Measurements from ENCODE around the gene KIF27. TPM values are rescaled to one million over a fixed set of nuclear protein-coding genes. Genes with fewer than 3 reads are reported as not detected.
"Not testable (repeated sequence)": the region's sequence is repeated elsewhere in the genome, so short reads cannot be mapped to it uniquely, and the experiment has no call there.

Gene KIF27
- total RNA-seq, 2 experiments from 2014 or later = 1.9 to 2.0 TPM

- no peak overlapping the region for H3K4me3 Mint-ChIP-seq
- no peaks in the 10 kb centered on the region for H3K4me1 Mint-ChIP-seq
- H3K36me3 Mint-ChIP-seq = peaks cover 18% of the 10 kb centered on the region
- DNase-seq = no peak
- H3K27ac Mint-ChIP-seq = no peak overlapping the region
- H3K9me3 Mint-ChIP-seq = no peaks in the 10 kb centered on the region
- H3K27me3 Mint-ChIP-seq = no peaks in the 10 kb centered on the region
Measured at GRCh38 chr9:83940590-83941303, 19.5 kb upstream of the KIF27 start.

GRCh38 chr9:83937861-83938455 is 16.7 kb upstream of the KIF27 start:
- H3K4me1 Mint-ChIP-seq = no peaks in the 10 kb centered on the region
- no peak overlapping the region for H3K27ac Mint-ChIP-seq
- DNase-seq = no peak
- peaks cover 14% of the 10 kb centered on the region for H3K36me3 Mint-ChIP-seq
- no peak overlapping the region for H3K4me3 Mint-ChIP-seq
- H3K9me3 Mint-ChIP-seq = no peaks in the 10 kb centered on the region
- no peaks in the 10 kb centered on the region for H3K27me3 Mint-ChIP-seq

GRCh38 chr9:83936523-83936922 is 15.3 kb upstream of the KIF27 start:
- H3K9me3 Mint-ChIP-seq = no peaks in the 10 kb centered on the region
- no peak overlapping the region for H3K4me3 Mint-ChIP-seq
- no peak for DNase-seq
- H3K36me3 Mint-ChIP-seq = peaks cover 6% of the 10 kb centered on the region
- H3K4me1 Mint-ChIP-seq = no peaks in the 10 kb centered on the region
- no peak overlapping the region for H3K27ac Mint-ChIP-seq
- H3K27me3 Mint-ChIP-seq = no peaks in the 10 kb centered on the region

- Mint-ChIP-seq H3K27ac (no peak overlapping the region), H3K9me3 (no peaks in the 10 kb centered on the region), H3K4me3 (no peak overlapping the region), H3K36me3 (peaks cover 2% of the 10 kb centered on the region), H3K27me3 (no peaks in the 10 kb centered on the region), H3K4me1 (no peaks in the 10 kb centered on the region)
- DNase-seq = no peak
Measured at GRCh38 chr9:83935276-83935935, 14.2 kb upstream of the KIF27 start.

- no peaks in the 10 kb centered on the region for H3K27me3 Mint-ChIP-seq
- H3K4me1 Mint-ChIP-seq = no peaks in the 10 kb centered on the region
- no peak overlapping the region for H3K27ac Mint-ChIP-seq
- DNase-seq = no peak
- no peaks in the 10 kb centered on the region for H3K9me3 Mint-ChIP-seq
- H3K36me3 Mint-ChIP-seq = peaks cover 2% of the 10 kb centered on the region
- H3K4me3 Mint-ChIP-seq = no peak overlapping the region
Measured at GRCh38 chr9:83934569-83935275, 13.5 kb upstream of the KIF27 start.

- Mint-ChIP-seq H3K27ac (no peak overlapping the region), H3K4me3 (no peak overlapping the region)
- DNase-seq = no peak
Measured at GRCh38 chr9:83933790-83934189, 12.6 kb upstream of the KIF27 start.

GRCh38 chr9:83932851-83933250 is 11.6 kb upstream of the KIF27 start:
- Mint-ChIP-seq H3K4me3 (no peak overlapping the region), H3K4me1 (no peaks in the 10 kb centered on the region), H3K27ac (no peak overlapping the region), H3K36me3 (no peaks in the 10 kb centered on the region), H3K9me3 (no peaks in the 10 kb centered on the region), H3K27me3 (no peaks in the 10 kb centered on the region)
- no peak for DNase-seq

More at GRCh38 chr9:83933790-83934189, 12.6 kb upstream of the KIF27 start:
- no peaks in the 10 kb centered on the region for H3K36me3 Mint-ChIP-seq
- no peaks in the 10 kb centered on the region for H3K27me3 Mint-ChIP-seq
- no peaks in the 10 kb centered on the region for H3K4me1 Mint-ChIP-seq
- H3K9me3 Mint-ChIP-seq = no peaks in the 10 kb centered on the region

- H3K9me3 Mint-ChIP-seq = no peaks in the 10 kb centered on the region
- DNase-seq = no peak
- H3K36me3 Mint-ChIP-seq = no peaks in the 10 kb centered on the region
- no peak overlapping the region for H3K27ac Mint-ChIP-seq
- no peaks in the 10 kb centered on the region for H3K27me3 Mint-ChIP-seq
- no peak overlapping the region for H3K4me3 Mint-ChIP-seq
- no peaks in the 10 kb centered on the region for H3K4me1 Mint-ChIP-seq
Measured at GRCh38 chr9:83932011-83932410, 10.8 kb upstream of the KIF27 start.

- DNase-seq = no peak
- Mint-ChIP-seq H3K36me3 (no peaks in the 10 kb centered on the region), H3K27ac (no peak overlapping the region), H3K9me3 (no peaks in the 10 kb centered on the region), H3K4me1 (no peaks in the 10 kb centered on the region), H3K27me3 (no peaks in the 10 kb centered on the region), H3K4me3 (no peak overlapping the region)
Measured at GRCh38 chr9:83930881-83931280, 9.6 kb upstream of the KIF27 start.

- Mint-ChIP-seq H3K4me1 (no peaks in the 10 kb centered on the region), H3K27ac (no peak overlapping the region)
Measured at GRCh38 chr9:83927591-83927990, 6.4 kb upstream of the KIF27 start.

GRCh38 chr9:83920469-83920926 is 734 bp downstream of the KIF27 start:
- peak overlapping the region; percentile 80 for H3K4me3 Mint-ChIP-seq
- no peaks in the 10 kb centered on the region for H3K9me3 Mint-ChIP-seq
- peak overlapping the region; percentile 89 for H3K27ac Mint-ChIP-seq
- H3K27me3 Mint-ChIP-seq = no peaks in the 10 kb centered on the region
- peaks cover 15% of the 10 kb centered on the region for H3K4me1 Mint-ChIP-seq
- DNase-seq = no peak
- H3K36me3 Mint-ChIP-seq = no peaks in the 10 kb centered on the region

More at GRCh38 chr9:83927591-83927990, 6.4 kb upstream of the KIF27 start:
- Mint-ChIP-seq H3K27me3 (no peaks in the 10 kb centered on the region), H3K9me3 (no peaks in the 10 kb centered on the region), H3K36me3 (no peaks in the 10 kb centered on the region), H3K4me3 (no peak overlapping the region)
- DNase-seq = no peak

- Mint-ChIP-seq H3K9me3 (no peaks in the 10 kb centered on the region), H3K36me3 (no peaks in the 10 kb centered on the region), H3K4me1 (peaks cover 15% of the 10 kb centered on the region), H3K27me3 (no peaks in the 10 kb centered on the region), H3K4me3 (no peak overlapping the region), H3K27ac (no peak overlapping the region)
- DNase-seq = no peak
Measured at GRCh38 chr9:83919111-83919510, 2.1 kb downstream of the KIF27 start.

- H3K27me3 Mint-ChIP-seq, H3K36me3 Mint-ChIP-seq, H3K4me3 Mint-ChIP-seq, H3K4me1 Mint-ChIP-seq, DNase-seq, H3K27ac Mint-ChIP-seq, H3K9me3 Mint-ChIP-seq: not testable (repeated sequence)
Measured at GRCh38 chr9:83912194-83912593, 9.0 kb downstream of the KIF27 start.

GRCh38 chr9:83906144-83906543 is 15.1 kb downstream of the KIF27 start:
- peaks cover 2% of the 10 kb centered on the region for H3K36me3 Mint-ChIP-seq
- H3K9me3 Mint-ChIP-seq = no peaks in the 10 kb centered on the region
- H3K27ac Mint-ChIP-seq = no peak overlapping the region
- no peaks in the 10 kb centered on the region for H3K27me3 Mint-ChIP-seq
- H3K4me3 Mint-ChIP-seq = no peak overlapping the region
- no peak for DNase-seq
- H3K4me1 Mint-ChIP-seq = no peaks in the 10 kb centered on the region

GRCh38 chr9:83900615-83901014 is 20.6 kb downstream of the KIF27 start:
- not testable (repeated sequence) for H3K36me3 Mint-ChIP-seq, H3K9me3 Mint-ChIP-seq, H3K27ac Mint-ChIP-seq, DNase-seq, H3K27me3 Mint-ChIP-seq, H3K4me3 Mint-ChIP-seq, H3K4me1 Mint-ChIP-seq

Data from activated naive CD8-positive, alpha-beta T cell treated with anti-CD3 and anti-CD28 coated beads for 36 hours (primary cell).